Right ventricle myocardium inferior (tissue), 1 donor: Measurements from ENCODE around the gene KNL1. TPM values are rescaled to one million over a fixed set of nuclear protein-coding genes. Genes with fewer than 3 reads are reported as not detected.

Experiments used
- ATAC-seq: fragments of 200-7000 bp; cut with Tn5 transposase; one replicate; pipeline ENCODE4 v1.9.1; 2020; ENCODE audit warnings: mild to moderate bottlenecking, moderate library complexity
- DNase-seq: peaks from one replicate; pipeline ENCODE4 v3.0.0; 2021; ENCODE audit errors: missing footprints
- intact Hi-C: fragments of 100-400 bp; cut with DNase I; formaldehyde crosslinking; loops from one replicate; pipeline ENCODE4 v1.11.0; 2022
- total RNA-seq: library from RNA; stranded (reverse); fragmentation: NEBNext Ultra II Directional; extraction: Animal tissue kit (Norgen Biotek cat#: 25700); gene quantifications from one replicate; pipeline ENCODE4 v1.2.1, GENCODE V29; 2021
- donor health status: DM: no; HTN: yes; CAD: no; lungs with severe emphysema.

The KNL1 gene
- total RNA-seq, 1 donor from 2014 or later = 0.54 TPM

GRCh38 chr15:40697916-40698315 lies 103.9 kb downstream of the KNL1 start:
- no peak for DNase-seq
- ATAC-seq = no peak
- intact Hi-C loops = loop anchor here (10.0 kb wide), 1 partner anchor 183 kb away; no protein-coding TSS in a partner anchor

DNA sequence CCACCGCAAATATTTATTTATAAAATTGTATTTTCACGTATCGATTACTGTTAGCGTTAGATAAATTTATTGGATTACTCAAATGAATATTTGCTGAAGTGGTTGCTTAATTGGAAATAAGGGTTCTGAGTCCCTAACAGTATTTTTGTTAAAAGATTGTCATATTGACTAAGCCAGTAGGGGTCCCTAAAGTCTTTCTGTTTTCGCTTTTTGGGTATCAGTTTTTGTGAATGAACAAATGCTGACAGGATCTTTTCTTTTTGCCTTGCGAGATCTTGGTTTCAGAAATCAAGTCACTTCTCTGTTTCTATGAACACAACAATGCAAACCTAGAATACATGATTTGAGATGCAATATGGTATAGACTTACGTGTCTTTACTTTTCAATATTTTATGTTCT lies 108.0 kb downstream of the KNL1 start:
- no peak for DNase-seq
- no peak for ATAC-seq
- intact Hi-C loops = no loop called here

DNA sequence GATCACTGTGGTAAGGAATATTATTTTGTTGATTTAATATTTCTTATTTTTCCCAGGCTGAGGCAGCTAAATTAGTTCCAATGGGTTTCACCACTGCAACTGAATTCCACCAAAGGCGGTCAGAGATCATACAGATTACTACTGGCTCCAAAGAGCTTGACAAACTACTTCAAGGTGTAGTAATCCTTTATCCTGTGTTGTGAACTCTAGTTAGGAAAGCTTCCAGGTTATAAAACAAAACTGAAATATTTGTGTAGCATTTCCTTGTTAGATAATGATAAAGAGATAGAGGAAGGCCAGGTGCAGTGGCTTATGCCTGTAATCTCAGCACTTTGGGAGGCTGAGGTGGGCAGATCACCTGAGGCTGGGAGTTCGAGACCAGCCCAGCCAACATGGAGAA lies 112.1 kb downstream of the KNL1 start:
- DNase-seq (no peak), ATAC-seq (no peak)
- intact Hi-C loops = no loop called here

Other genes with a start within 250 kb of the KNL1 start
- gene PHGR1, start 243.2 kb upstream of the KNL1 start, total RNA-seq = not detected
- gene DISP2, start 236.0 kb upstream of the KNL1 start, total RNA-seq = 3.9 TPM
- 8.5 TPM for gene KNSTRN, start 211.5 kb upstream of the KNL1 start, total RNA-seq
- gene IVD, start 188.5 kb upstream of the KNL1 start, total RNA-seq = 88.6 TPM
- gene BAHD1, start 153.3 kb upstream of the KNL1 start, total RNA-seq = 17.7 TPM
- 7.6 TPM for gene CHST14, start 123.3 kb upstream of the KNL1 start, total RNA-seq
- gene CCDC32, start 29.2 kb upstream of the KNL1 start, total RNA-seq = 15.6 TPM
- 8.3 TPM for gene RPUSD2, start 24.9 kb upstream of the KNL1 start, total RNA-seq
- gene RAD51, start 100.9 kb downstream of the KNL1 start, total RNA-seq = 2.0 TPM
- gene RMDN3, start 161.0 kb downstream of the KNL1 start, total RNA-seq = 19.1 TPM
- 8.1 TPM for gene GCHFR, start 169.8 kb downstream of the KNL1 start, total RNA-seq
- gene C15orf62, start 175.7 kb downstream of the KNL1 start, total RNA-seq = 0.24 TPM
- gene ZFYVE19, start 212.8 kb downstream of the KNL1 start, total RNA-seq = 27.6 TPM
- gene DNAJC17, start 213.2 kb downstream of the KNL1 start, total RNA-seq = 19.7 TPM
- gene PPP1R14D, start 234.5 kb downstream of the KNL1 start, total RNA-seq = not detected
- gene SPINT1, start 249.8 kb downstream of the KNL1 start, total RNA-seq = 2.0 TPM